ENCODE results near the gene IFNLR1.
A peak's percentile ranks its signal among the peaks of the same experiment; 100 is the strongest.

The IFNLR1 gene

DNA sequence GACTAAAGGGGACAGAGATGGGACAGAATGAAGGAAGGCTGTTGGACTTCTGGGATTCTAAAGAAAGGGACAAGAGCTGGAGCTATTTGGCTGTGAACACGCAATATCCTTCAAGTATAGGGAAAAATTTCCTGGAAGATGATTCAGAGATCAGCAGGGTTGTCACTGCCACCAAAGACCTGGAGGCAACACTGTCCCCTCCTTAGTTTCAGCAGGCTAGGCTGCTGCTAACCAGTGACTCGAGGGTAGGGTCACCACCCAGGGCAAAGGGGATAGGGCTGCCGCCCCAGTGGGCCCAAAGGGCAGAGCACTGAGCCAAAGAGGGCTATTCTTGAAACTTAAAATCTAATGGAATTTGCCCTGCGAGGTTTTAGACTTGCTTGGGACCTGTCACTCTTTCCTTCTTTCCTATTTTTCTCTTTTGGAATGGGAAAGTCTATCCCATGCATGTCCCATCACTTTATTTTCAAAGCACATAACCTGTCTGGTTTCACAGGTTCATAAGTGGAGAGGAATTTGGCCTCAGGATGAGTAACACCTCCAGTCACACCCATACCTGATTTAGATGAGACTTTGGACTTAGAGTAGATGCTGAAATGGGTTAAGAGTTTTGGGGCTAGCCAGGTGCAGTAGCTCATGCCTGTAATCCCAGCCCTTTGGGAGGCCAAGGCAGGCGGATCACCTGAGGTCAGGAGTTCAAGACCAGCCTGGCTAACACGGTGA lies 11.9 kb downstream of the IFNLR1 start:
- DNase-seq = no peak

DNA sequence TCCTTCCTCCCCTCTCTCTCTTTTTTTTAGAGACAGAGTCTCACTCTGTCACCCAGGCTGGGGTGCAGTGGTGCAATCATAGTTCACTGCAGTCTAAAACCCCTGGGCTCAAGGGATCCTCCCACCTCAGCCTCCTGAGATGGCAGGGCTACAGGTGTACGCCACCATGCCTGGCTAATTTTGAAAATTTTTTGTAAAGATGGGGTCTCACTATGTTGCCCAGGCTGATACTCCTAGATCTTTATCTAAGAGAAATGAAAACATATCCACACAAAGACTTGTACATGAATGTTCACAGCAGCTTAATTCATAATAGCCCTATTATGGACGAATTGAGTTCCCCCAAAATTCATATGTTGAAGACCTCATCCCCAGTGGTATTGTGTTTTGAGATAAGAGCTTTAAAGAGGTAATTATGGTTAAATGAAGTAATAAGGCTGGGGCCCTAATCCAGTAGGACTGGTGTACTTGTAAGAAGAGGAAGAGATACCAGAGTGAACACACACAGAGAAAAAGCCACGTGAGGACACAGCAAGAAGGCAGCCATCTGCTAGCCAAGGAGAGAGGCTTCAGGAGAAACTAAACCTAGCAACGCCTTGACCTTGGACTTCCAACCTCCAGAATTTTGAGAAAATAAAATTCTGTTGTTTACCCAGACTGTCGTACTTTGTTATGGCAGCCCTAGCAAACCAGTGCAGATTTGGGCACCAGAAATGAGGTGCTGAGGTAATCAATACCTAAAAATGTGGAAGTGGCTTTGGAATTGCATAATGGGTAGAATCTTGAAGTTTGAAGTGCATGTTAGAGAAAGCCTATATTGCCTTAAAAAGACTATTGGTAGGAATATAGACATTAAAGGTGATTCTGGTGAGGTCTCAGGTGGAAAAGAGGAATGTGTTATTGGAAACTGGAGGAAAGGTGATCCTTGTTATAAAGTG lies 13.2 kb downstream of the IFNLR1 start:
- no peak for DNase-seq

DNA sequence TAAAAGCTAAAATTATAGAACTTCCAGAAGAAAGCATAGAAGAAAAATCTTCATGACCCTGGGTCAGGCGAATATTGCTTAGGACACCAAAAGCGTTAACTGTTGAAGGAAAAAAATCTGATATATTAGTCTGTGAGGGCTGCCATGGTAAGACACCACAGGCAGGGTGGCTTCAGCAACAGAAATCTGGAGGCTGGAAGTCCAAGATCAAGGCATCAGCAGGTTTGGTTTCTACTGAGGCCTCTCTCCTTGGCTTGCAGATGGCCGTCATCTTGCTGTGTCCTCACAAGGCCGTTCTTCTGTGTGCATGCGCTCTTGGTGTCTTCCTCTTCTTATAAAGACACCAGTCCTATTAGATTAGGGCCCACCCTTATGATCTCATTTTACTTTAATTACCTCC lies 14.5 kb downstream of the IFNLR1 start:
- no peak for DNase-seq

DNA sequence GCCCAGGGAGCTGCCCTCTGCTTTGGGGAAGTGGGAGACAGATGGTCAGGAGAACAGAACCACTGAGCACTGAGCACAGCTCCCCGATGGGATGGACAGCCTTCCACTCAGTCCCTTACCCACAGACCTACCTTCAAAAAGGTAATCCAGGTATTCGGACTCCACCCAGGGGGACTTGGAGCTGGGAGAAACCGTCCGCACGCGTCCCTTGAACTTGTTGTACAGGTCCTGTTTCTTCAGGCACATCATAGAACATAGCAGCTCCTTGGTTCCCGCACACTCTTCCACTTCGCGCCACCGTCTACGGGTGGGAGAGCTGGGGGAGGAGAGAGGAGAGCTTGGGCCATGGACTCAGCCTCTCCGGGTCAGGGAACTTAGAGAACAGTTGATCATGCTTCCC lies 17.8 kb downstream of the IFNLR1 start:
- no peak for DNase-seq

DNA sequence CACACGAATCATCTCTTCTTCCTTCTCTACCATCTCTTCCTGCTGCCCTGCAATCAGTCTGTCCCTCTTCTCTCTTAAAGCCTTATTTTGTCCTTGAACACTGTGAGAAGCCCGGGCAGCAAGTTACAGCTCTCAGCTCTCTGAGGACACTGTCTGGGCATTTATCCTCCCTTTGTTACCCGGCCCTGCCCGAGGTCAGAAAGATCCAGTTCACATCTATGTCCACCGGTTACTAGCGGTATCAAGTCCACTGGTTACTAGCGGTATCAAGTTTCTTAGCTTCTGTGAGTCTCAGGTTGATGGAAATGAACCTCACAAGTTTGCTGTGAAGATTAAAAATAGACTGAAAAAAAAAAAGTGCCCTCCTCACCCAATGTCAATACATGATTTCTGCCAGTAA lies 18.8 kb downstream of the IFNLR1 start:
- no peak for DNase-seq

DNA sequence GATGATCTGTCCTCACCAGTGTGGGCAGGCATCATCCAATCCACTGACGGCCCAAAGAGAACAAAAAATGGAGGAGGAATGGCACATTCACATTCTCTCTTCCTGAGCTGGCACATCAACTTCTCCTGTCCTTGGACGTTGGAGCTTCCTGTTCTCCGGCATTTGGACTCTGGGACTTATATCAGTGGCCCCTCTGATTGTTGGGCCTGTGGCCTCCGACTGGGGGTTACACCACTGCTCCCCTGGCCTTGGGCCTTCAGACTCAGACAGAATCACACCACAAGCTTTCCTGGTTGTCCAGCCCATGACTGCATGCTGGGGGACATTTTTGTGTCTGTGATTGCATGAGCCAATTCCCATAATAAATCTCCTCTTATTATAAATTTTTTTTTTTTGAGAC lies 20.1 kb downstream of the IFNLR1 start:
- no peak for DNase-seq

DNA sequence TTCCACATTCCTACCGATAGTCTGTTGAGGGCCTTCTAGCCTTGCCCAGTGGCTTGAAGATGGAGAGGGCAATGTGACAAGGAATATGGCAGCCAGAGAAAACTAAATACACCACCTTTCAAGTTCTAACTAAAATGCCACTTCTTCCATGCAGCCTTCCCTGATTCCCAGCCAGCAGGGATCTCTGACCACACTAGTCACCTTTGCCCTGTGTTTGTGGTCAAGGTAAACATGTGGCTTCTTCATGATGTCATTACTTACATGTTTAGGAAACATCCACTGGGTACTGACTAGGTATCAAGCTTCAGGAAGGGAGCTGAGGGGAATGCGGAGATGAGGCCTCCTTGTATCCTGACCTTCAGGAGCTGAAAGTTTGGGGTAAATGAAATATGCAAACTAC lies 21.6 kb downstream of the IFNLR1 start:
- no peak for DNase-seq

DNA sequence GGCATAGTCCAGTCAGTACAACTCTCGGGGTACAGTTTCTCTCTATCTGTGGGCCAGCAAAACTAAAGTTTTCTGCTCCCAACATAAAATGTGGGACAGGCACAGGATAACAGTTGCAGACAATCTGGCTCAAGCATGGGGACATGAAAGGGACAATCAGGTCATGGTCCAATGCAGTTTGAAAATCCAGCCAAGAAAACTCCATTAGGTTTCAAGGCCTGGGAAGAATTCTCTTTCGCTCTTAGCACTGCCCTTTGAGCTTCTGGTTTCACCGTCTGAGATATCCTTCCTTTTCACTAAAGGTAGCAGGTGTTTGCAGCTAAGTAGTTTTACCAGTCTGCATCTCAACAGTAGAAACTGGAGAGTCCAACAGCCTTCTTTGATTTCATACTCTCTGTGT lies 23.1 kb downstream of the IFNLR1 start:
- DNase-seq = no peak

DNA sequence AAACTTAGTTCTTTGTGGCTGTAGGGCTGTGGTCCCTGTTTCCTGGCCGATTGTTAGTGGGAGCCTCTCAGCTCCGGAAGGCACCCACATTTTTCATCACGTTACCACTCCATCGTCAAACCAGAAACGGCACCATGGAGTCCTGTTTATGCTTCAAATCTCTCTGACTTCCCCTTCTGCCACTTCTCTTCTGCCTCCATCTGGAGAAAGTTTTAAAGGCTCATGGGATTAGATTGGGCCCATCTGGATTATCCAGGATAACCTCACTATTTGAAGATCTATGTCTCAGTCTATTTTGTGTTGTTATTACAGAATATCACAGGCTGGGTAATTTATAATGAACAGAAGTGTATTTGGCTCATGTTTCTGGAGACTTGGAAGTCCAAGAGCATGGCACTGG lies 24.9 kb downstream of the IFNLR1 start:
- no peak for DNase-seq

DNA sequence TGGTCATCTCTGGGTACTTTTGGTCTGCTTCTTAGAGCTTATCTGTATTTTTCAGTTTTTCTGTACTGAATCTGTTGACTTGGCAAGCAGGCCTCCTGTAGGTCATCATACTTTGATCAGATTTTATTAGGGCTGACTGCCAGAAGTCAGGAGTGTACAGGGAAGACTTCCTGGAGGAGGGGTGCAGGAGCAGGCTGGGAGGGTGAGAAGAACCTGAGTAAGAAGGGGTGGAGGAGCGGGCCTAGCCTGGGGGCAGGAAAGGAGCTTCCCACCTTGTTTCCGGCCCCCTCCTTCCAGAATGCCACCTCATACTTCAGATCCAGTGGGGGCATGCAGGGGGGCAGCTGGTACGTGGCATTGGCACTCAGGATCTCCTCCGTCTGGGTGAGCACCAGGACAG lies 25.8 kb downstream of the IFNLR1 start:
- no peak for DNase-seq

DNA sequence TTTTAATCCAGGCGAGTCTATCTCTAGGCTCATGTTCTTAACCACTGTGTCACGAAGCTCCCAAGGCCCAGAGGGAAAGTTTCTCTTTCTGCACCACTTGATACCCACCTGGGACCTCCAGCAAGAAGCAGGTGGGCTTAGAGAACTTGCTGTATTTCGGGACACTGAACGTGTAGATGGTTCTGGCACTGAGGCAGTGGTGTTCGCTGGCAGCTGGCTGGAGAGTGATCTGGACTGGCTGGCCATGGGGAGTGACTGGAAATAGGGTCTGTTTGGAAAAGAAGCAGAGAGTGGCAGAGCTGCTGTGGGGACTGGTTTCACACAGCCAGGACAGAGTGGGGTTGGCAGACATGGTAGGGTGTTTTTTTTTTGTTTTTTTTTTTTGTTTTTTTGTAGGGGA lies 27.7 kb downstream of the IFNLR1 start:
- no peak for DNase-seq

DNA sequence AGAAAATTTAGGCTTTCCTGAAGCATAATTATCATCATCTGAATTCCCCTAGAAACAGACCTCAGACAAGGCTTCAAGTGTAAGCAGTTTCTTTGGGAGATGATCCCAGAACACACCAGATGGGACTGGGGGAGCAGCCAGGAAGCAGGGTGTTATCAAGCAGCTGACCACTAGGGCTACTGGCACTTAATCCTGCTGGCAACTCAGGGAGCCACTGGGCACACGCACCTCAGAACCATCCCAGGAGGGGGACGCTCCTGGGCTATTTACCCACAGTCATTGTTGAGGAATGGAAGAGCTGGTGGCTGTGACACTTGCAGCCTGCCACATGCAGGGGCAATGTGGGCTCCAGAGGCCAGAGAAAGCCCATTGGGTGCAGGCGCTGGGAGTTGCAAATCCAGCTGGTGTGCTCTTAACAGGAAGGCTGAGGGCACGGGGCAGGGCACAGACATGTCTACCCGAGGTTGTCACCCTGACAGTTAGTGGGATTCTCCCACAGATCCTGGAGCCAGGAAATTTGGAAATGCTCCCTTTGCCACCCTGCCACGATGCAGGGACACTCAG lies 29.1 kb downstream of the IFNLR1 start:
- DNase-seq = no peak

DNA sequence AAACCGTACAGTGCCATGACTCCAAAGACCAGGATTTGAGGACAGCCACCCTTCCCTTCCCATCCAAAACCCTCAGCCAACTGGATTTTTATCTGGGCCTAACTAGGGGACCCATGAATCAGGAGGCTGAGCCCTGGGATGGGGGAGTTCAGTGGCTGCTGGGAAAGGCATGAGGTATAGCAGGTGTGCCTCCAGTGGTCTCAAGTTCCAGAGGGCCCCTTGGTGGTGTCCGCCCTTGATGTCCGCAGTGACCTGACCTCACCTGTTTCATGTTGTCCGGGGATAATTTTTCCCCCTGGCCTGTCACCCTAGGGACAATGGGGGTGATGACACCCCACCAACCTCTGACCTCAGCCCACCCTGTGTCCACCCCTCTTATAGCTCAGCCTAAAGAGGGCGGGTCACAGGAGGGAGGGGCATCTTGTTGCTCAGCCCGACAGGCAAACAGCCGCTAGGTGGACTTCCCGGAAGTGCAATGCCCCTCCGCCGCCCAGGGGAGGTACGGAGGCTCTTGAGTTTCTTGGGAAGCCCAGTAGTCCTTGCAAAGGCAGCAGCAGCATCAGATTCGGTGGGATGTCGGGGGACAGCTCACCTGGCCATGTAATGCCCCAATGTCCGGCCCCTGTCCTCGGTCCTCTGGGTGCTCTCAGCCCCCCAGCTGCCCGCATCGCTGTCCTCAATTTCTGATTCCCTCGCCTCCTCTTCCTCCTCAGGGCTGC lies 30.4 kb downstream of the IFNLR1 start:
- no peak for DNase-seq

DNA sequence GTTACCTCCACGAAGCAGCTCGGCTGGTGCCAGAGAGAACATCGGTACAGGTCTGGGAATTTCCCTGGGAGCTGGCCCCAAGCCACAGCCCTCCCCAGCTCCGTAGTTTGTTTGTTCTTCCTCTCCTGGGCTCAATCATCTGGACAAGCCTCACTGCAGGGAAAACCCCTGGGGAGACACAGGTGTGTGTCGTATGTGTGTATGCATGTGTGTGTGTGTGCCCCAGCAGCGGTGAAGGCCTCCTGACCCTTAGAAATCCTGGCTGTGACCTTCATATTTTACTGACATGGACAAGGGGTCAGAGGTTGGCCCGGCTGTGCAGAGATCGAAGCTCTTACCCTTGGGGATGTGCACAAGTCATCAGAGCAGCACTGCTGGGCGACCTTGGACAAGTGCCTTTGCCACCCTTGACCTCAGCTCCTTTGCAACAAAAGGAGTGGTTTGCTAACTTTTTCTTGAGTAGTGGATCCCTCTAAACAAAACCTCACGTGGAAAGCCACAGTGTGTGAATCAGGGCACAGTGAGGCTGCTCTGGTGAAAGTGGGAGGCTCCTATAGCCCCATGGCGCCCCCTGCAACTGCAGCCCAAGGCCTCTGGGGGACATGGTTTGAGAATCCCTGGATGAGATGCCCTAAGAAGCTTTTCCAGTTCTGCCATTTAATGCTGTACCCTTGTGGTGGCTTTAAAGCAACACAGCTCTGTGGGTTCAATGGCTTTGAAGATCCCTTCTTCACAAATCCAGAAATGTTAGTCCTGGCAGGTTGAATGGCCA lies 31.9 kb downstream of the IFNLR1 start:
- DNase-seq = peak; percentile 85

DNA sequence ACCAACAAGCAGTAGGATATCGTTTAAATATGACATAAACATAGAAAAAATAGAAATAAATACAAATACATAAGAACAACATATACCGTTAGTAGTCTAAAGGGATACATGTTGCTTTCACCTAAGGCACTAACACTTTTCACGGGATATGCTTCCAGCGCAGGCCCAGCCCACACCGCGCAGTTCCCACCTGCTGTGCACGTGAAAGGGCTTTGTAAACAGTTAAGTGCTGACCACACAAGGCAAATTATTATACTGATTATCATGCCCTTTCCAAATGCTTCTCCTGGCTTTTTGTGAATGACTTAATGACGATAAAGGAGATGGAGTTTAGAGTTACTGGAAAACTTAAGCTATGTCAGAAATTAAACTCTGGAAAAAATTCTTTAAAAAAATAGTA lies 32.9 kb downstream of the IFNLR1 start:
- DNase-seq = peak; percentile 81

DNA sequence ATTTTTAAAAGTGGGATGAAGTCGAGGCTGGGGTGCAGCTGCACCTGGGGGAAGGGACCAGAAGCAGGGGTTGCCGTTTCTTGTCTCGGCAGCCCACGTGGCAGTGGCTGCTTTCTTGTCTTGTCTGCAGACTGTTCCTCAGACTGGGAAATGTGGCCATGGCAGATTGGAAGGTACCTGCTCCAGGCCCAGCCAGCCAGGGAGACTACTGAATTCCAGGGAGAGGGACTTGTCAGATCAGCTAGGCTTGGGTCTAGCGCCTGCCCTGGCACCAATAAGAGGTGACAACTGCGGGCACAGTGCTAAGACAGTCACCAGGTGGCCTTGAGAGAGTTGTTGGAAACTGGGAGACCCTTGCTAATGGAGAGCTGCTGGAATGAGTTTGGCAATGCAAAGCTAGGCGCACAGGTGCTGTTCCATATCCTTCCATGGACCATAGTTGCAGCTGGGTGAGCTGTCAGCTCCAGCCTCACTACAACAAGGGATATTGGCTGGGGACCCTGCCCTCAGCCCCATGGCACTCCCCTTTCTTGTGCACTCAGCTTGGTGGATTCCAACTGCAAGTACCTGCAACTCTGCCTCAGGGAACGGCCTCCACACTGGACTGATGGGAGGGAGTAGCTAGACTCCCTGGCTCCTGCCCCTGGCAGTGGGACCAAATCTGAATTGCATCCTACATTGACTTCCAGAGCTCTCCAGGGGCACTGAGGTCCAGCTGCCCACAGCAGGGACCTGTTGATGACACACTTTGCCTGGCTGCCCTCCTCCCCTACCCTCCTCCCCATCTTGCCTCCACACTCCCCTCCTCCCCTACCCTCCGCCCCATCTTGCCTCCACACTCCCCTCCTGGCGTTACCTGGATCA lies 34.2 kb downstream of the IFNLR1 start:
- peak; percentile 21 for DNase-seq

DNA sequence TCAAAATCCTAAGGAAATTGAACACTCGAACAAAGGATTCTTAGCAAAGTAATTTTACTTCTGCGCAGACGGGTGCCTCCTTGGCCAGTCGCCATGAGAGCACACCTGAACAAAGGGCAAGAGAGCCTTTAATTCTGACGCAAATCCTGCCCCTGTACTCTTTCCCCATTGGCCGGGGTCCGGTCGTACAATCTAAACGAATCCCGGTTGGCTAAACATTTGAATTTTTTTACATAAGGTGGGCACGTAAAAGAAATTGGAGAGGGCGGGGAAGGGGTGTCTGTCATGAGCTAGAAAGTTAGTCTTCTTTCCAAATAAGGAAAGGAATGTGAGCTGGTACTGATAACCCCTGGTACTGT lies 35.9 kb downstream of the IFNLR1 start:
- DNase-seq = peak; percentile 86

DNA sequence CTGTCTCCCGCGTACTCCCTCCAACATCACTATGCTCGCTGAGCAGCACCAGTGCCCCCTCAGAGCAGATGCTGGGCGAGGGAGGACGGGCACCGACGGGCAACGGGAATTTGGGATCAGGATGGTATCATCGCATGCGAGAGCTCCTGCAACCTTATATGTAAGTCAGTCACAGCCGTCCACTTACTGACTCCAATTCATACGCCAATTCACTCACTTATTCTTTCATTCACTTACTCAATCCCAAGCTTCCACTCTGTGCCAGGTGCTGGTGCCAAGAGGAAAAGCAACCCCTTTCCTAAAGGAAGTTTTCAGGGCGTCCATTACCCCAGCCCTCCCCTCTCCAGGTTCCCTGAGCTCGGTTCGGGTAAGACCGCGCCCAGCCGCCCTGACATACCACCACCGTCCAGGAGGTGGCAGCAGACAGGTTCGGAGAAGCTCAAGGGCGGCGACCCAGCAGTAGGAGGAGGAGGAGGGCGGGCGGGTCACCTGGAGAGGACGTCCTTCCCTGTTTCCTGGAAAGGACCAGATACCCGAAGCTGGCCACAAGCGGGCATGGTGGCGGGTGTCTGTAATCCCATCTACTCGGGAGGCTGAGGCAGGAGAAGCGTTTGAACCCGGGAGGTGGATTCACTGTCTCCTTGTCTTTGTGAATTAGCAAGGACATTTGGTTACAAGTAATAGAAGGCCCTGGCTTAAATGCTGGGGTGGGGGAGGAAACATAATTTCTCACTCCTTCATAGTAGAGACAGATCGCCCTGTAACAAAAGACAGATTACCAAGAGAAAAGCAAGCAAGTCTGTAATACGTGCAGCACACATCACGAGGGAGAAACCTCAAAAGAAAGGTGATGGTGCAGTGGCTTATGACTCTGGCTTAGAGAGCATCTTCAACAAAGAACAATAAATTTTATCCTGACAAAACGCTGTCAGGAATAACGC lies 36.6 kb downstream of the IFNLR1 start:
- peak; percentile 88 for DNase-seq

DNA sequence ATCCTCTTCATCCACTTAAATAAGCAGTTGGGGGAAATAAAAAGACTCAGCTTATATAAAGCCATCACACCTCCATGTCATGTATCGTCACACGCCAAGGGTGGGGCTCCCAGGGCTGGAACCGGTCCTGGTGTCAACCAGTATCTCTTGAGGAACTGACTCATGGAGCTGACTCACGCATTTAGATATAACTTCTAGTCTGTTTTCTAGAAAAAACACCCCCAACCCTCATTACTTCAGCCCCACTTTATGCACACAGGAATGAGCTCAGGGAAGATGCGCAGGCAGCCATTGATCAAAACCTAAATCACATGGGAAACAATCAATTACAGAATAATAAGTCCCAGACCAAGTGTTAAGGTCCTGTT lies 37.2 kb downstream of the IFNLR1 start:
- DNase-seq = no peak

DNA sequence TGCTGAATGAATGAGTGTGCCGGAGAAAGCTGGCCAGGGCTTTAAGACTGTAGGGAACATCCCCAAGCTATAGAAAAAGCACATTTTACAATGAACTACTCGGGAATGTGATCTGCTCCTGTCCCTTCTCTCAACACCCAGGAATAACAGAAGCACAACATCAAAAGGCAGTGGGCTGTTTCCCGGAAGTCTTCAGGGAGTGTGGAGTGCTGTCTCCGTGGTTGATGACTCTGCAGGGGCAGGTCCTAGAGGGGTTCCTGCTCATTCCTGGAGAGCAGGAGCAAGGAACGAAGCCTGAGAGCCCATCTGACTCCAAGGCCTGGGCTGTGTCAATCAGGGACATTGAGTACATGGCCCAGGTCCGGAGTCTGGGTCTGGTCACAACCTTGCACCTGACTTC lies 39.3 kb downstream of the IFNLR1 start:
- no peak for DNase-seq

DNA sequence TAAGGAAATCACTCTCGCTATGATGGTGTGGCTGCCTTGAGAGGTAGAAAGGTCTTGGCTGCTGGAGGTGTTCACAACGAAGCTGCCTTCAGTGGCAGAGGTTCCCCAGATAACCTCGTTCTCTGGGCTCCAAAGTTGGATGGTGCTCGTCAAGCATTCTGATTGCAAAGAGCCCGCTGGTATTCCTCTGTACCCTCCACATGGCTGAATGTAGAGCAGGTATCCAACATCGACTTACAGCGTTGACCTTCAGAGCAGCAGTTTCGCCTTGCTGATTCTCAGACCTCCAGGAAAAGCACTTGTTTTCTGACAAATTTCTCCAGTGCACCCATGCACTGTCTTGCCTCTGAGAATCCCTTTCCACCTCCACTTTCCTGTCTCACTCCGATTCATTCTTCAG lies 39.9 kb downstream of the IFNLR1 start:
- DNase-seq = no peak
